Kidney epithelial cell (primary cell): ENCODE data around the gene UIMC1. TPM values are rescaled to one million over a fixed set of nuclear protein-coding genes. Genes with fewer than 3 reads are reported as not detected.

Experiments
- DNase-seq: peaks from one replicate; pipeline ENCODE4 v3.0.0-alpha.2; 2010; ENCODE audit warnings: low read depth
- H3K27me3 ChIP-seq: 2 replicates; pipeline ENCODE4 v1.6.0; 2011; ENCODE audit warnings: low read length; ENCODE audit not compliant: control insufficient read depth, insufficient read depth
- H3K36me3 ChIP-seq: 2 replicates; pipeline ENCODE4 v1.5.1; 2011; ENCODE audit warnings: low read length; ENCODE audit not compliant: control insufficient read depth, insufficient read depth
- H3K4me3 ChIP-seq: 2 replicates; pipeline ENCODE4 v1.5.1; 2011; ENCODE audit warnings: low read depth, mild to moderate bottlenecking, control low read depth, low read length
- CTCF ChIP-seq: IDR thresholded peaks from 2 replicates; pipeline ENCODE4 v1.5.1; 2011; ENCODE audit warnings: mild to moderate bottlenecking, moderate library complexity, low read length, control low read depth, inconsistent platforms; ENCODE audit not compliant: insufficient read depth, poor library complexity, severe bottlenecking
- total RNA-seq: library from RNA; depleted of rRNA; stranded (reverse); fragments of >200 nt; gene quantifications from 2 replicates; pipeline ENCODE4 v1.2.3, GENCODE V29; 2015

The UIMC1 gene
- total RNA-seq, 1 donor from 2014 or later = 24.5 TPM

GRCh38 chr5:176934309-176934930, 72.2 kb downstream of the UIMC1 start:
- no peak for TF ChIP-seq CTCF
- no peak overlapping the region for H3K4me3 ChIP-seq
- no peaks in the 10 kb centered on the region for H3K27me3 ChIP-seq
- DNase-seq = no peak
- no peaks in the 10 kb centered on the region for H3K36me3 ChIP-seq

GRCh38 chr5:176929654-176930053, 76.9 kb downstream of the UIMC1 start:
- H3K36me3 ChIP-seq = no peaks in the 10 kb centered on the region
- no peaks in the 10 kb centered on the region for H3K27me3 ChIP-seq
- H3K4me3 ChIP-seq = no peak overlapping the region
- DNase-seq = no peak
- TF ChIP-seq CTCF = no peak

GRCh38 chr5:176927562-176927961, 79.0 kb downstream of the UIMC1 start:
- Histone ChIP-seq H3K4me3 (no peak overlapping the region), H3K27me3 (no peaks in the 10 kb centered on the region), H3K36me3 (no peaks in the 10 kb centered on the region)
- no peak for TF ChIP-seq CTCF
- DNase-seq = no peak

GRCh38 chr5:176922817-176923216, 83.8 kb downstream of the UIMC1 start:
- no peaks in the 10 kb centered on the region for H3K36me3 ChIP-seq
- no peak for TF ChIP-seq CTCF
- DNase-seq = no peak

GRCh38 chr5:176921714-176922113, 84.9 kb downstream of the UIMC1 start:
- no peak for DNase-seq
- no peak for TF ChIP-seq CTCF
- Histone ChIP-seq H3K36me3 (no peaks in the 10 kb centered on the region), H3K27me3 (no peaks in the 10 kb centered on the region), H3K4me3 (no peak overlapping the region)

More at GRCh38 chr5:176922817-176923216, 83.8 kb downstream of the UIMC1 start:
- H3K27me3 ChIP-seq = no peaks in the 10 kb centered on the region
- H3K4me3 ChIP-seq = no peak overlapping the region

- DNase-seq = no peak
- Histone ChIP-seq H3K36me3 (no peaks in the 10 kb centered on the region), H3K4me3 (no peak overlapping the region), H3K27me3 (no peaks in the 10 kb centered on the region)
- no peak for TF ChIP-seq CTCF
Observed at GRCh38 chr5:176918613-176919012, 88.0 kb downstream of the UIMC1 start.
